HCT116 (cell line): ENCODE data around the gene TMC3.

Experiments
- CEBPB ChIP-seq: IDR thresholded peaks from 2 replicates; pipeline ENCODE4 v1.6.1; 2012; ENCODE audit warnings: low read depth
- CTCF ChIP-seq, 3 experiments: fragments of 200-600 bp in 1 of 3; sonication (generic) in 1 of 3; IDR thresholded peaks in 2 of 3; conservative IDR thresholded peaks in 1 of 3; 2 replicates each; pipeline ENCODE4 v1.5.1; 2012 to 2017; ENCODE audit warnings: low read depth in 2 of 3, low read length in 2 of 3, antibody characterized with exemption in 1 of 3, borderline replicate concordance in 1 of 3, control low read depth in 1 of 3, mild to moderate bottlenecking in 1 of 3, mixed read lengths in 1 of 3, mixed run types in 1 of 3, moderate library complexity in 1 of 3; ENCODE audit not compliant: insufficient read depth in 1 of 3
- EZH2 ChIP-seq: fragments of 200-600 bp; sonication (generic); IDR thresholded peaks from 2 replicates; pipeline ENCODE4 v1.6.1; 2017; ENCODE audit warnings: antibody characterized with exemption, mixed run types
- FOSL1 ChIP-seq: IDR thresholded peaks from 2 replicates; pipeline ENCODE4 v1.6.1; 2012; ENCODE audit warnings: low read depth
- JUND ChIP-seq: IDR thresholded peaks from 2 replicates; pipeline ENCODE4 v1.6.1; 2012
- MAX ChIP-seq: IDR thresholded peaks from 2 replicates; pipeline ENCODE4 v1.6.1; 2012
- POLR2A ChIP-seq: IDR thresholded peaks from 2 replicates; pipeline ENCODE4 v1.7.0; 2011; ENCODE audit warnings: borderline replicate concordance; ENCODE audit not compliant: insufficient read depth, insufficient read length; ENCODE audit errors: extremely low read depth
- POLR2AphosphoS5 ChIP-seq: IDR thresholded peaks from 2 replicates; pipeline ENCODE4 v1.6.1; 2011; ENCODE audit warnings: mild to moderate bottlenecking, low read depth, low read length, moderate library complexity
- RAD21 ChIP-seq: IDR thresholded peaks from 2 replicates; pipeline ENCODE4 v1.6.1; 2012; ENCODE audit warnings: low read depth, mild to moderate bottlenecking
- REST ChIP-seq: IDR thresholded peaks from 2 replicates; pipeline ENCODE4 v1.6.1; 2012; ENCODE audit warnings: low read depth
- SRF ChIP-seq: IDR thresholded peaks from 2 replicates; pipeline ENCODE4 v1.6.1; 2012; ENCODE audit warnings: low read depth
- ZNF274 ChIP-seq: fragments of 200-500 bp; sonication (Bioruptor generic); IDR thresholded peaks from 2 replicates; pipeline ENCODE4 v1.6.1; 2014; ENCODE audit warnings: mild to moderate bottlenecking, low read depth, low read length, inconsistent platforms

- no peak for TF ChIP-seq POLR2A
- TF ChIP-seq POLR2AphosphoS5: no peak
- TF ChIP-seq CTCF (IDR thresholded peaks at IDR 0.05 in 2 of 3, conservative IDR thresholded peaks at IDR 0.05 in 1 of 3; ENCODE audit: borderline replicate concordance in 1 of 3, insufficient read depth in 1 of 3, low read depth in 2 of 3, low read length in 2 of 3): no peak
- no peak for TF ChIP-seq SRF
- no peak for TF ChIP-seq RAD21
- TF ChIP-seq REST: no peak
- no peak for TF ChIP-seq EZH2
- TF ChIP-seq CEBPB: no peak
- TF ChIP-seq FOSL1: no peak
- no peak for TF ChIP-seq ZNF274
- no peak for TF ChIP-seq JUND
- TF ChIP-seq MAX: no peak
These were observed 63.5 kb downstream of the TMC3 start for GRCh38 chr15:81310480-81310879.
